H1 (cell line): ENCODE results near the gene EXD3. TPM values are rescaled to one million over a fixed set of nuclear protein-coding genes. Genes with fewer than 3 reads are reported as not detected.

Experiments
- BACH1 ChIP-seq: IDR thresholded peaks from 2 replicates; pipeline ENCODE4 v1.6.1; 2012; ENCODE audit warnings: low read length, improper control_type of control experiment
- PHF8 ChIP-seq: fragments of 200-600 bp; sonication (generic); conservative IDR thresholded peaks from 2 replicates; pipeline ENCODE4 v1.7.1; 2012; ENCODE audit warnings: low read depth, mild to moderate bottlenecking, inconsistent platforms, low read length, moderate library complexity
- RAD21 ChIP-seq, 2 experiments: IDR thresholded peaks in 1 of 2; conservative IDR thresholded peaks in 1 of 2; 2 replicates each; pipeline ENCODE4 v1.6.1; 2011; ENCODE audit warnings: low read depth in 2 of 2, low read length in 2 of 2, improper control_type of control experiment in 1 of 2, inconsistent platforms in 1 of 2, mild to moderate bottlenecking in 1 of 2, moderate library complexity in 1 of 2
- RFX5 ChIP-seq: IDR thresholded peaks from 2 replicates; pipeline ENCODE4 v1.6.1; 2011; ENCODE audit warnings: low read depth, low read length, improper control_type of control experiment, borderline replicate concordance
- TAF7 ChIP-seq: optimal IDR thresholded peaks from 2 replicates; pipeline ENCODE3; 2011; ENCODE audit warnings: low read depth, mild to moderate bottlenecking, inconsistent platforms, low read length, moderate library complexity, borderline replicate concordance
- polyA plus RNA-seq, 7 experiments: library from polyadenylated mRNA; depleted of rRNA in 3 of 7; stranded (reverse) in 5 of 7; unstranded in 2 of 7; fragments of >200 nt in 5 of 7; fragments of 200-250 nt in 2 of 7; gene quantifications; 1 replicate in 5 of 7; 2 replicates in 1 of 7; 4 replicates in 1 of 7; pipeline versions ENCODE4 v1.2.1 to v1.2.3, GENCODE V29; 2011 to 2013; ENCODE audit warnings: missing spikeins in 2 of 7, mixed read lengths in 2 of 7
- total RNA-seq: library from RNA; stranded (reverse); fragmentation: NEBNext Ultra II Directional; extraction: Animal tissue kit (Norgen Biotek cat#: 25700); gene quantifications from 2 replicates; pipeline ENCODE4 v1.2.1, GENCODE V29; 2021

Gene EXD3
- total and polyA plus RNA-seq, 2 of the 8 experiments (the other 6 are each of a cell fraction or from before 2014, with no cell fraction given), result 7.2 to 9.4 TPM

DNA sequence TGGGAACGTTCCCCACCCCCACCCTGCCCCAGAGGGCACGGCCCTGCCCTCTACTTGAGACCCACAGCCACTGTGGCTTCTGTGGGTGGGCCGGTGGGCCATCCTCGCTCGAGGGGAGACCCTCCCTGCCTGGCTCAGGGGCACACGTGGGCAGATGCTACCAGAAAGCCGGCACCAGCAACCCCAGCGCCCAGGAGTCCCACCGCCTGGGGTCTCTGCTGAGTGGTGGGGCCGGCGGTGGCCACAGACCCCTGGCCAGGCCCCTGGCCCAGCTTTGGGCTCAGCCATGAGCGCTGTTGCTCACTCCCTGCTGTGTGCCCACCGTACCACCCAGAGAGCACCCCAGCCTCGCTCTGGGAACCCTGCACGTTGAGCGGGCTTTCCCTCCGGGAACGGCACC is 104.4 kb downstream of the EXD3 start (continued):
- TF ChIP-seq RAD21 (IDR thresholded peaks at IDR 0.05 in 1 of 2, conservative IDR thresholded peaks at IDR 0.05 in 1 of 2; ENCODE audit: low read depth in 2 of 2, low read length in 2 of 2), result no peak
- no peak for TF ChIP-seq RFX5
- TF ChIP-seq BACH1, result no peak
- TF ChIP-seq TAF7, result no peak
- TF ChIP-seq PHF8, result no peak
